OCI-LY7 (cell line): ENCODE results near the gene CD58.
"Not testable (repeated sequence)": the region's sequence is repeated elsewhere in the genome, so short reads cannot be mapped to it uniquely, and the experiment has no call there.

Experiments
- EZH2phosphoT487 ChIP-seq: fragments of 200-600 bp; sonication (generic); IDR thresholded peaks from 2 replicates; pipeline ENCODE4 v1.6.1; 2018; ENCODE audit warnings: low read depth, borderline replicate concordance, mild to moderate bottlenecking, mixed run types, antibody characterized with exemption, low read length, moderate library complexity, mixed read lengths
- TF ChIP-seq, protein P1 (sequence below): fragments of 200-600 bp; sonication (generic); conservative IDR thresholded peaks from 2 replicates; pipeline ENCODE4 v1.5.1; 2014; ENCODE audit warnings: mild to moderate bottlenecking, antibody characterized with exemption, low read length, moderate library complexity, mixed read lengths

GRCh38 chr1:116620392-116620791 lies 49.6 kb upstream of the CD58 start:
- TF ChIP-seq, protein P1, sequence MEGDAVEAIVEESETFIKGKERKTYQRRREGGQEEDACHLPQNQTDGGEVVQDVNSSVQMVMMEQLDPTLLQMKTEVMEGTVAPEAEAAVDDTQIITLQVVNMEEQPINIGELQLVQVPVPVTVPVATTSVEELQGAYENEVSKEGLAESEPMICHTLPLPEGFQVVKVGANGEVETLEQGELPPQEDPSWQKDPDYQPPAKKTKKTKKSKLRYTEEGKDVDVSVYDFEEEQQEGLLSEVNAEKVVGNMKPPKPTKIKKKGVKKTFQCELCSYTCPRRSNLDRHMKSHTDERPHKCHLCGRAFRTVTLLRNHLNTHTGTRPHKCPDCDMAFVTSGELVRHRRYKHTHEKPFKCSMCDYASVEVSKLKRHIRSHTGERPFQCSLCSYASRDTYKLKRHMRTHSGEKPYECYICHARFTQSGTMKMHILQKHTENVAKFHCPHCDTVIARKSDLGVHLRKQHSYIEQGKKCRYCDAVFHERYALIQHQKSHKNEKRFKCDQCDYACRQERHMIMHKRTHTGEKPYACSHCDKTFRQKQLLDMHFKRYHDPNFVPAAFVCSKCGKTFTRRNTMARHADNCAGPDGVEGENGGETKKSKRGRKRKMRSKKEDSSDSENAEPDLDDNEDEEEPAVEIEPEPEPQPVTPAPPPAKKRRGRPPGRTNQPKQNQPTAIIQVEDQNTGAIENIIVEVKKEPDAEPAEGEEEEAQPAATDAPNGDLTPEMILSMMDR: not testable (repeated sequence)
- TF ChIP-seq EZH2phosphoT487: not testable (repeated sequence)
